IMR-90 (cell line): ENCODE results near the gene MAGI2.

Experiments used
- BHLHE40 ChIP-seq: fragments of 150-350 bp; IDR thresholded peaks from 2 replicates; pipeline ENCODE4 v1.6.1; 2016; ENCODE audit warnings: mild to moderate bottlenecking, low read depth, low read length
- MAZ ChIP-seq: IDR thresholded peaks from 2 replicates; pipeline ENCODE4 v1.6.1; 2012; ENCODE audit warnings: low read depth, mild to moderate bottlenecking, low read length, improper control_type of control experiment, moderate library complexity, borderline replicate concordance
- MXI1 ChIP-seq: IDR thresholded peaks from 2 replicates; pipeline ENCODE4 v1.6.1; 2012; ENCODE audit warnings: low read depth, mild to moderate bottlenecking, low read length, moderate library complexity, borderline replicate concordance
- POLR2A ChIP-seq: IDR thresholded peaks from 2 replicates; pipeline ENCODE4 v1.6.1; 2012; ENCODE audit warnings: mild to moderate bottlenecking, low read depth, low read length
- RCOR1 ChIP-seq: IDR thresholded peaks from 2 replicates; pipeline ENCODE4 v1.6.1; 2012; ENCODE audit warnings: mild to moderate bottlenecking, low read length, improper control_type of control experiment; ENCODE audit not compliant: insufficient replicate concordance
- TF ChIP-seq, protein P1 (sequence below): conservative IDR thresholded peaks from 2 replicates; pipeline ENCODE4 v1.5.1; 2012; ENCODE audit warnings: mild to moderate bottlenecking, low read depth, low read length, improper control_type of control experiment

DNA sequence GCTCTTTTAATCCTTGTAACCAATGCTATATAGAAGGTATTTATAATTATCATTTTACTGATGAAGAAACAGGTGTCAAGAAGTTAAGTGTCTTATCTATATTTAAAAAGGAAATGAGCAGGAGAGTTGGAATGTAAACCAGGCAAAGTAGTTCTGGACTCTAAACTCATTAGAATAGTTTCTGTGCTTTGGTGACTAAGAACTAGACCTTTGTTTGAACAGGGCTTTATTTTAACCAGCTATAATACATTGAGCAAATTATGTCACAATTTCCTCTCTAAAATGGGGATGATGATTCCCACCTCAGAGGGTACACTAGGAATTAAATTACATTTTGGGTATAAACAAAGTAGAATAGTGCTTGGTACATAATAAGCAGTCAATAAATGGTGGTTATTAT is 236.0 kb downstream of the MAGI2 start:
- TF ChIP-seq, protein P1, sequence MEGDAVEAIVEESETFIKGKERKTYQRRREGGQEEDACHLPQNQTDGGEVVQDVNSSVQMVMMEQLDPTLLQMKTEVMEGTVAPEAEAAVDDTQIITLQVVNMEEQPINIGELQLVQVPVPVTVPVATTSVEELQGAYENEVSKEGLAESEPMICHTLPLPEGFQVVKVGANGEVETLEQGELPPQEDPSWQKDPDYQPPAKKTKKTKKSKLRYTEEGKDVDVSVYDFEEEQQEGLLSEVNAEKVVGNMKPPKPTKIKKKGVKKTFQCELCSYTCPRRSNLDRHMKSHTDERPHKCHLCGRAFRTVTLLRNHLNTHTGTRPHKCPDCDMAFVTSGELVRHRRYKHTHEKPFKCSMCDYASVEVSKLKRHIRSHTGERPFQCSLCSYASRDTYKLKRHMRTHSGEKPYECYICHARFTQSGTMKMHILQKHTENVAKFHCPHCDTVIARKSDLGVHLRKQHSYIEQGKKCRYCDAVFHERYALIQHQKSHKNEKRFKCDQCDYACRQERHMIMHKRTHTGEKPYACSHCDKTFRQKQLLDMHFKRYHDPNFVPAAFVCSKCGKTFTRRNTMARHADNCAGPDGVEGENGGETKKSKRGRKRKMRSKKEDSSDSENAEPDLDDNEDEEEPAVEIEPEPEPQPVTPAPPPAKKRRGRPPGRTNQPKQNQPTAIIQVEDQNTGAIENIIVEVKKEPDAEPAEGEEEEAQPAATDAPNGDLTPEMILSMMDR, result no peak
- no peak for TF ChIP-seq RCOR1
- no peak for TF ChIP-seq BHLHE40
- no peak for TF ChIP-seq MAZ
- no peak for TF ChIP-seq POLR2A
- no peak for TF ChIP-seq MXI1
